GM21367 (cell line): ENCODE results near the gene ZNF516.

Source experiments
- ATAC-seq: cut with Tn5 transposase; IDR thresholded peaks from one replicate; pipeline ENCODE4 v1.9.1; 2021; ENCODE audit not compliant: unreplicated experiment

Gene ZNF516

DNA sequence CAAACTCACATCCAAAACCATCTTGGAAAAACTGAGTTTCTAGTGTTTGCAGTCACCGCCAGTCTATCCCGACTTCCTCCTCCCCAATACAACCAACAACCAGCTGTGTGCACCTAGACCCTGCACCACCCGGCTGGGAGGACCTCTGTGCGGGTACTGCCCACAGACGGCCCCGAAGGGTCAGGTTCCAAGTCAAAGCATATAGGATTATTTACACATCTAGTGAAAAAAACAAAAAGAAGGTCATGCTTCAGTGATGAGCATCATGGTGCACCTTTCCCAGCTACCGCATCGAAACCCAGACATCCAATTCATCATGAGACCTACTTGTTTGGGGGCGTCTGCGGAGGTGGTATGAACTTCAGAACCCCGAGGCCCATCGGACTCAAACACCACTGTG lies 124.8 kb downstream of the ZNF516 start:
- no peak for ATAC-seq

GRCh38 chr18:76369791-76370190 lies 125.3 kb downstream of the ZNF516 start:
- no peak for ATAC-seq

DNA sequence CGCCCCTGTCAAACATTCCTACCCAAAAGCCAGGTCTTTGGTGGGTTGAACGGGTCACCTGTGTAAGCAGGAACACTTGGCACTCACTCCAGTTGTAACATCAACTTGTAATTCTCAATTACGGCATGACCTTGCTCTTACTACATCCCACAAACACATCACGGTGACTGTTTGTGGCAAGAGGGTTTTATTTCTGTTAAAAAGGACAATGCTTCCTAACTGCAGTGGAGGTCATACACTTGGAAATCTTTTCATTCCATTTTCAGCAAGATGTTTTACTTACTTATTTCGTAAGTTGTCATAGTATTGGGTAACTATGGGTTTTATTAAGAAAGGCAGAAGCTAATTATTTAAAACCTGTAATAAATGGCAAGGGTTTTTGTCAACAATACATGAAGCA lies 126.1 kb downstream of the ZNF516 start:
- ATAC-seq: no peak

- ATAC-seq: no peak
Measured at GRCh38 chr18:76368271-76368670, 126.8 kb downstream of the ZNF516 start.

DNA sequence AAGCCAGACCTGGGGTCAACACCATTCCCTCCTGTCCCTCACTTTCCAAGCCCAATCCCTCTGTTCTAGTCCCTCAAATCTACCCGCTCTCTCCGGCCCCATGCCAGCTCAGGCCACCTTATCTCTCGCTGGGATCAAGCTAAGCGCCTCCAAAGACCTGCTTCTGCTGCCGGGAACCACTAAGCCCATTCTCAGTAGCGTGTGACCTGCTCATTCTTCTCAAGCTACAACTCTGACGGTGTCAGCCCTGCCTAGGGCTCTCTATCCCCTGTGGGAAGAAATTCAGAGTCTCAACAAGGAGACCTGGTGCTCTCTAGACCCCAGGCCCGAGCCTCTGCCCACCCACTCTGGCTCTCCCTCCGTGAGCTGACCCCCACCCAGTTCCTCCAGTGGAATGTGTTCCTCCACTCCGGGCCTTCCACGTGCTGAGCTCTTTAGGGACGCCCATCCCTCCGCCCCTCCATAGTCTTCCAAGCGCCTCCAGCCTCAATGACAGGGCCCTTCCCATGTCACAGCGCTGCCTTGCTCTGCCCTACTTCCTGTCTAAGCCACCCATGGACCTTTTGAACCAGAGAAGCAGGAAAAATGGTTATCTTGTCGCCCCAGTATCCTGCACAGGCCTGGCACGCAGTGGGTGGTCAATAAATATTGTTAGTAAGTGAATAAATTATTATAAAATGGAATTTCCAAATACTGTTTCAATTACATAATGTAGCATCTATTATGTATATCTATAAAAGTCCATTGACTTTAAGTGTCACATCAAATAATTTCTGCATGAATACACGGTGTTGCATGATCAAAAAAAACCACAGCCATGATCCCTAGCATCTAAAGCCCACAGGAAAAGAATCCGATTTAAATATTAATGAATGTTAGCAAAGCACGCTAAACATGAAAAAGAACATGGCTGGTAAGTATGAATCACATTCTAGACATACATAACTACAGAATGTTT lies 127.6 kb downstream of the ZNF516 start:
- no peak for ATAC-seq

- no peak for ATAC-seq
Measured at GRCh38 chr18:76365561-76365960, 129.5 kb downstream of the ZNF516 start.

DNA sequence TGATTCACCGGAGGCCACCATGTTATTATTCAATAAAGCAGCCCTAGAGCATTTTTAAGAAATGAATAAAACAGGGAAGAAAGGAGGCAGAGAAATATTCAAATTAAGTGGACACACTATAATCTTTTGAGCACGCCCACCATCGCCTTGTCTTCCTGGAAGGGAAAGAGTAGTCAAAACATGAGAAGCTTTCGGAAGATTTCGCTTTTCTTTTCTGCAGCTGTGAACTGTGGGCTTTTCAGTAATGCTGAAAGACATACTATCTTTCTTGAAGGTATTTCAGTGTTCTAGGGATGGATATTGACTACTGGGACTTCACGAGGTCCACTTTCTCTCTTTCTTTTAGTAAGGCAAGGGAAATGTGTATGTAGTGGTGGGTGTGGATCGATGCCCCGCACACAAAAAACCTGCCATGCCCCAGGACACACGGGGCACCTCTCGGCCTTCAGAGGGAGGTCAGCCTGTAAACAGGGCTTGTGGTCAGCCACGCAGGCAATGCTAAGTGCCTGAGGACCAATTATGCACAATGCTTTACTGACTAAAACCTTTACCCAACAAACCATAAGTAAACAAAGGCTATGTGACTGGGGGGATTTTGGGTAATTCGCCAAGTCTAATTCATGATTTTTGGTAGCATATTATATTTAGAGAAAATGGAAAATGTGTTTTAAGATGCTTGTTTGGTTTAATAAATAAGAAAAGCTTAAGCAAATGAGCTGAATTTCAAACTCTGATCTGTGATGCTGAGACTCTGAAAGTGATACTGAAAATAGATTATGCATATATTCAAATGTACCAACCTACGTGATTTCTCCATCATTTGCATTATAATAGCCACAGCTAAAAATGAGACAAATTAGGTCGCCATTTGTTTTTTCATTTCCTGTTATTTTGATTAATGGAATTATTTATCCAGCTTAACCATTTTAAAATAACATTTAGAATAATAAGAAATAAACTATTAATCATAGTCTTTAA lies 130.5 kb downstream of the ZNF516 start:
- peak; percentile 89 for ATAC-seq

- ATAC-seq: no peak
Measured at GRCh38 chr18:76363436-76364120, 131.5 kb downstream of the ZNF516 start.

- no peak for ATAC-seq
Measured at GRCh38 chr18:76362676-76363075, 132.4 kb downstream of the ZNF516 start.

GRCh38 chr18:76361219-76361618 lies 133.8 kb downstream of the ZNF516 start:
- no peak for ATAC-seq

DNA sequence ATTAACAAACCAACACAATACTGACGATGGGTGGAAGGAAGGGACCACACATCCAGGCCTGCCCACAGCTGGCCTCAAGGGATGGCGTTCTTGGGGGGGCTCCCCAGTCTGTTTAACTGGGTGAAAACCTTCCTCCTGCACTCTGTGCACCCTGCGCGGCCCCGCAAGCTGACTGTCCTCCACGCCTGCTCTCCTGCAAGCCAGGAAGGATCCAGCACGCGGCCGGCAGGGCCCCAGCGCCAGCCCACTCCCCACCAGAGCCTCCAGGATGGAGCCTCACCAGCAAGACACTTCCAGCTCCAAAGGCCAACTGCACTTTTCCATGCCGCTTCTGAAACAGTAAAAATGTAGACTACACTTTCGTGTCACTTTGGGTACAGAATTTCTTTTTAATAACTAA lies 135.1 kb downstream of the ZNF516 start:
- no peak for ATAC-seq

GRCh38 chr18:76358774-76359173 lies 136.3 kb downstream of the ZNF516 start:
- ATAC-seq: no peak

DNA sequence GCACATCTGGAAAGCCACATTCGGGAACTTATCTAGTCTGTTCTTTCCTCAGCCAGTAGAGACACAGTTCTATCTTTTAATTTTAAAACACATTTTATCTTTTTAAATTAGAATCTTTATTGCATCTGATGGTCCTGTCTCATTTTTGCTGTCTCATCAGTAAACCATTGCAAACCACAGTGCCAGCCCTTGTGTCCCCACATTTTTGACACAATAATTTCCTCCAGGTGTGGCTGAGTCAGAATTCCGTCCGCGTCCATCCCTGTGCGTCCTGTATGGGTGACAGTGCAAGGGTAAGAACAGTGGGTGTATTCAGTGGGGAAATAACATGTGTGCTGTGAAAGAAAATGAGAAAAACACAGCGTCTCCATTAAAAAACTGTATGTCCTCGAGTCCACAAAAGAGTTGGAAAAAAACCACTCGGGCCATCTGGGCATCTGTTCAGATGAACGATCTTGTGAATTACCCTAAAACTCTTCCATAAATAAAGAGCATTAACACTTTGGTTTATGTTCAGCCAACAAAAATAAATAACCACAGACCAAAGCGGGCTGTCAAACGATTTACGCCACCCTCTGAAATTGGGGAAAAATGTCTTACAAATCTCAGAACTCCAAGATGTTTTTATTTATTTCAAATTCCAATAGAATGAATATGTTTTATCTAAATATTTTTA lies 137.3 kb downstream of the ZNF516 start:
- ATAC-seq: no peak

DNA sequence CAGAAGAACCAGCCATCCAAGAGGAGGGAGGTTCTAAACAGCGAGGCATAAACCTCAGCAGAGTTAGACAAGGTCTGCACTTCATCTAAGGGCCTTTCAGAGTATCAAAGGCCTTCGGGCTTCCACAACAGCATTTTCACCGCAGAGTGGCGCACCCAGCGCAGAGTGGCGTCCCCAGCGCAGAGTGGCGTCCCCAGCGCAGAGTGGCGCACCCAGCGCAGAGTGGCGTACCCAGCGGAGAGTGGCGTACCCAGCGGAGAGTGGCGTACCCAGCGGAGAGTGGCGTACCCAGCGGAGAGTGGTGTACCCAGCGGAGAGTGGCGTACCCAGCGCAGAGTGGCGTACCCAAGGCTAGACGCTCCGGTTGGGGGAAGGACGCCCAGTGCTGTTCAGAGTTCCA lies 137.9 kb downstream of the ZNF516 start:
- ATAC-seq: no peak

DNA sequence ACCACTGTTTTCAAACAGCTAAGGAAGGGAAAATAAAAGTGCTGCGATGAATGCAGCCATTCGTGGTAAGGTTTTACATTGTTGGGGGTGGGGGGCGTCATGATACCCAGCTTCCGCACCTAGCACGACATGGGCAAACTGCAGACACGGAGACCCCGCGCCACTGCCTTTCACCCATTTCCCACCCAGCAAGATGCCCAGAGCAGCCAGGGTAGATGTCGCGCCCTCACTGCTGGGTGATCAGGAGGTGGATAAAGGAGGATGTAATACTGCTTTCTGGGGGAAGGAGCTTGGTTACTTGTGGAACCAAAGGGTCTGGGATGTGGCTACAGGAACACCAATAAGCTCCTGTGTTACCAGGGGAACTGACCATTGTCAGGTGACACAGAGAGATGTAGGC lies 138.4 kb downstream of the ZNF516 start:
- ATAC-seq: no peak

- no peak for ATAC-seq
Measured at GRCh38 chr18:76354348-76354747, 140.7 kb downstream of the ZNF516 start.

GRCh38 chr18:76353500-76353899 lies 141.5 kb downstream of the ZNF516 start:
- no peak for ATAC-seq

GRCh38 chr18:76353046-76353445 lies 142.0 kb downstream of the ZNF516 start:
- no peak for ATAC-seq

GRCh38 chr18:76351961-76352581 lies 143.0 kb downstream of the ZNF516 start:
- ATAC-seq: no peak
